ENCODE measurements around the gene ABCC6.
"Not testable (repeated sequence)": the region's sequence is repeated elsewhere in the genome, so short reads cannot be mapped to it uniquely, and the experiment has no call there.

ABCC6 gene

DNA sequence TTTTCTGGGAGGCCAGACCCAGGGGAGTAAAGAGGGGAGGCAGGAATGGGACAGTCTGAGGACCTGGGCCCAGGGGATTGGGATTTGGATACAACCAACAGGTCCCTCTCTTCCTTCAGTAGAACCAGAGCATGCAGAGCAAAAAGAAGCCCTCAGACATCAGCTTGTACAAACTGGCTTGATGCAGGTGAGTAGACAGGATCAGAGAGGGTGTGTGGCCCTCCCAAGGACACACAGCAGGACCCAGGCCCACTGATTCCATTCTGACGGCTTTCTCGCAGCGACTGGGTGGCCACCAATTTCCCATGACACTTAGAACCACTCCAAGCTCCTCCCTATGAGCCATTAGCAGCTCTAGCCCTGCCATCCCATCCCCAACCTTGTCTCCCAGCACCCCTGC lies 63.6 kb downstream of the ABCC6 start:
- Histone ChIP-seq H3K27ac (ENCODE audit: low read depth, low read length) (no peak overlapping the region), H3K4me1 (ENCODE audit: control insufficient read depth, insufficient read depth, low read length) (no peaks in the 10 kb centered on the region), H3K4me3 (ENCODE audit: low read depth, low read length) (no peak overlapping the region), H3K9ac (ENCODE audit: low read depth, low read length) (no peak overlapping the region), H3K36me3 (ENCODE audit: control insufficient read depth, insufficient read depth, low read length) (no peaks in the 10 kb centered on the region), H3K9me3 (ENCODE audit: control insufficient read depth, insufficient read depth, low read length) (peaks cover 18% of the 10 kb centered on the region), H3K27me3 (ENCODE audit: control insufficient read depth, insufficient read depth, low read length) (no peaks in the 10 kb centered on the region)

DNA sequence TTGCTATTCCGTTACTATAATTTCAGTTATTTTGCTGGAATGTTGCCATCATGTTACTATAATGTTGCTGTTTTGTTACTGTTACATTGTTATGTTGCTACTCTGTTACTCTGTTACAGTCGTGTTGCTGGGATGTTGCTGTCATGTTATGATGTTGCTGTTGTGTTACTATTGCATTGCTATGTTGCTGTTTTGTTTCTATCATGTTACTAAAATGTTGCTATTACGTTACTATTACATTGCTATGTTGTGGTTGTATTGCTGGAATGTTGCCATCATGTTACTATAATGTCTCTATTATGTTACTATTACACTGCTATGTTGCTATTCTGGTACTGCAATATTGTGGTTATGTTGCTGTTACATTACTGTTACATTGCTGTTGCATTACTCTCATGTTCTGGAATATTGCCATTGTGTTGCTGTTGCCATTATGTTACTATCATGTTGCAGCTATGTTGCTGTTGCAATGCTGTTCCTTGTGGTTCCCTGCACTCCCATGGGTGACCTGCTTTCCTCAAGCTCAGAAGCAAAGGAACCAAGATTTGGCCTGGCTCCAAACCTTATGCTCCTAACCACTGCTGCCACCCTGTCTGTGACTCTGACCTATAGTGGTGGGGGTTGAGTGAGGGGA lies 64.4 kb downstream of the ABCC6 start:
- Histone ChIP-seq H3K9me3 (ENCODE audit: control insufficient read depth, insufficient read depth, low read length) (peaks cover 18% of the 10 kb centered on the region), H3K4me3 (ENCODE audit: low read depth, low read length) (no peak overlapping the region), H3K36me3 (ENCODE audit: control insufficient read depth, insufficient read depth, low read length) (no peaks in the 10 kb centered on the region), H3K27me3 (ENCODE audit: control insufficient read depth, insufficient read depth, low read length) (no peaks in the 10 kb centered on the region), H3K9ac (ENCODE audit: low read depth, low read length) (no peak overlapping the region), H3K27ac (ENCODE audit: low read depth, low read length) (no peak overlapping the region), H3K4me1 (ENCODE audit: control insufficient read depth, insufficient read depth, low read length) (no peaks in the 10 kb centered on the region)

DNA sequence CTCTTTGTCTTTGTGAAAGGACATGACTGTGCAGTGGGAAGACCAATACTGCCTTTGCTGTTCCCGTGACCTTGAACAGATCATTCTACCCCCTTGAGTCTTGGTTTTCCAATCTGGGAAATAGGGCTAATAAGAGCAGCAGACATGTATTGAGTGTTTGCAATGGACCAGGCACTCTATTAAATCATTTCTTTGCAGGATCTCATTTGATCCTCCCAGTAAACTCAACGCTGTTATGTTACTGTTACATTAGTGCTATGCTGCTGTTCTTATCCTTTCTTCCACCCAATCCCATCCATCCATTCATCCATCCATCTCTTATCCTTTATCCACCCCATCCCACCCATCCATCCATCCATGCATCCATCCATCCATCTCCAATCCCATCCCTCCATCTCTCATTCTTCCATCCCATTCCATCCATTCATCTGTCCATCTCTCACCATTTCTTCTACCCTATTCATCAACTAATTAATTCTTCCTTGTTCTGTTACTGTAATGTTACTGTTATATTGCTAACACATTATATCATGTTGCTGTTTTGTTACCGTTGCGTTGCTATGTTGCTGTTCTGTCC lies 65.1 kb downstream of the ABCC6 start:
- H3K4me3 ChIP-seq (ENCODE audit: low read depth, low read length), result no peak overlapping the region
- peaks cover 18% of the 10 kb centered on the region for H3K9me3 ChIP-seq (ENCODE audit: control insufficient read depth, insufficient read depth, low read length)
- H3K27me3 ChIP-seq (ENCODE audit: control insufficient read depth, insufficient read depth, low read length), result no peaks in the 10 kb centered on the region
- H3K9ac ChIP-seq (ENCODE audit: low read depth, low read length), result no peak overlapping the region
- no peaks in the 10 kb centered on the region for H3K36me3 ChIP-seq (ENCODE audit: control insufficient read depth, insufficient read depth, low read length)
- H3K27ac ChIP-seq (ENCODE audit: low read depth, low read length), result no peak overlapping the region
- no peaks in the 10 kb centered on the region for H3K4me1 ChIP-seq (ENCODE audit: control insufficient read depth, insufficient read depth, low read length)

DNA sequence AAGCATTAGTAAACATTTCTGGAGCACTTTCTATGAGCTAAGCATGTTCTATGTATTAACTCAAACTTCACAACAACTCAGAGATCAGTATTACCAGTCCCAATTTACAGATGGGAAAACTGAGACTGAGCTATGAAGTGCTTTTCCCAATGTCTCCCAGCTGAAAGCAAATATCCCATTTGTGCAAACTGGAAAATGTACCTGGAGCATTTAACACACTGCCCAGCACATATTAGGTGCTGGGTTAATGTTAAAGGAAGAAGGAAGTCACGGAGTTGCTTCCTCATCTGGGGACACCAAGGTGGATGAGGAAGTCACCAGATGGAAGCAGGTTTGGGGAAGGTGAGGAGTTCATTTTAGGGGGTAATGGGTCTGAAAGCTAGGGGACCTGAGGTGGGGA lies 66.1 kb downstream of the ABCC6 start:
- Histone ChIP-seq H3K9ac (ENCODE audit: low read depth, low read length) (no peak overlapping the region), H3K4me1 (ENCODE audit: control insufficient read depth, insufficient read depth, low read length) (no peaks in the 10 kb centered on the region), H3K4me3 (ENCODE audit: low read depth, low read length) (no peak overlapping the region), H3K27ac (ENCODE audit: low read depth, low read length) (no peak overlapping the region), H3K36me3 (ENCODE audit: control insufficient read depth, insufficient read depth, low read length) (no peaks in the 10 kb centered on the region), H3K9me3 (ENCODE audit: control insufficient read depth, insufficient read depth, low read length) (peaks cover 18% of the 10 kb centered on the region), H3K27me3 (ENCODE audit: control insufficient read depth, insufficient read depth, low read length) (no peaks in the 10 kb centered on the region)

DNA sequence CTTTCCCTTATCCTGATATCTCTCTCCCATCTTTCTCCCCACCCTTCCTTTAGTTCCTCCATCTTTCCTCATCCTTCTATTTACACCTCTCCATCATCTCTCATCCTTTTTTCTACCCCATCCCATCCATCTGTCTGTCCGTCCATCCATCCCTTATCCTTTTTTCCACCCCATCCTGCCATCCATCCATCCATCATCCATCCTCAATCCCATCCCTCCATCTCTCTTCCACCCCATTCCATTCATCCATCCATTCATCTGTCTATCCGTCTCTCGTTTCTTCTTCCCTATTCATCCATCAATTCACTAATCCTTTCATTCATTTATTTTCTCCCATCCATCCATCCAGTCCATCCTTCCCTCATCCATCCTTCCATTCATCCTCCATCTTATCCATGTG lies 68.1 kb downstream of the ABCC6 start:
- no peaks in the 10 kb centered on the region for H3K27me3 ChIP-seq (ENCODE audit: control insufficient read depth, insufficient read depth, low read length)
- H3K27ac ChIP-seq (ENCODE audit: low read depth, low read length), result no peak overlapping the region
- no peaks in the 10 kb centered on the region for H3K36me3 ChIP-seq (ENCODE audit: control insufficient read depth, insufficient read depth, low read length)
- no peak overlapping the region for H3K4me3 ChIP-seq (ENCODE audit: low read depth, low read length)
- H3K9me3 ChIP-seq (ENCODE audit: control insufficient read depth, insufficient read depth, low read length), result peaks cover 18% of the 10 kb centered on the region
- no peak overlapping the region for H3K9ac ChIP-seq (ENCODE audit: low read depth, low read length)
- H3K4me1 ChIP-seq (ENCODE audit: control insufficient read depth, insufficient read depth, low read length), result no peaks in the 10 kb centered on the region

DNA sequence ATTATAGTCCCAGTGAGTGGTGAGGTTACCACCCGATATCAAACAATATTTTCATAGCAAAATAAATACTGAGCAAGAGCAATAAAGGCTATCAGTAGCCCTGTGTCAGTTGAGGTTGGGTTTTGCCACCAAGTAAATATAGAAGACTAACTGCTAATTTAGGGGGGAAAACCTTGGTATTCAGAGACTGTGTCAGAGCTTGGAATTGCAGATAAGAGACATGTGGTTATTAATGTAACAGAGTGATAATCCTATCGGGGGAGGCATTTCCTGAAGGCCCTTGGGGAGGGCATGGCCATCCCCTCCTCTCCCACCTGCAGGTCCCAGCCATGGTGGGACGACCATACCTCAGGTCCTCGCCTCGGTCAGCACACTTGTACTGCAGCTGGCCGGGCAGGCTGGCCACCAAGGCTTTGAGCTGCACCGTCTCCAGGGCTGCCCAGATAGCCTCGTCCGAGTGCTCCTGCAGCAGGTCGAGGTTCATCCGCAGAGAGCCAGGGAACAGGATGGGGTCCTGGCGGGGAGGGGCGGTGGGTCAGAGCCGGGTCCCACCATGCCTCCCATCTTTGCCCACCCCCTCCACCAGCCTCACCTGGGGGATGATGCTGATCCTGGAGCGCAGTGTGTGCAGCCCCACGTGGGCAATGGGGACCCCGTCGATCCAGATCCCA lies 68.9 kb downstream of the ABCC6 start:
- H3K9me3 ChIP-seq (ENCODE audit: control insufficient read depth, insufficient read depth, low read length), result peaks cover 15% of the 10 kb centered on the region
- no peak overlapping the region for H3K4me3 ChIP-seq (ENCODE audit: low read depth, low read length)
- H3K36me3 ChIP-seq (ENCODE audit: control insufficient read depth, insufficient read depth, low read length), result no peaks in the 10 kb centered on the region
- H3K27me3 ChIP-seq (ENCODE audit: control insufficient read depth, insufficient read depth, low read length), result no peaks in the 10 kb centered on the region
- H3K4me1 ChIP-seq (ENCODE audit: control insufficient read depth, insufficient read depth, low read length), result no peaks in the 10 kb centered on the region
- no peak overlapping the region for H3K9ac ChIP-seq (ENCODE audit: low read depth, low read length)
- H3K27ac ChIP-seq (ENCODE audit: low read depth, low read length), result no peak overlapping the region

DNA sequence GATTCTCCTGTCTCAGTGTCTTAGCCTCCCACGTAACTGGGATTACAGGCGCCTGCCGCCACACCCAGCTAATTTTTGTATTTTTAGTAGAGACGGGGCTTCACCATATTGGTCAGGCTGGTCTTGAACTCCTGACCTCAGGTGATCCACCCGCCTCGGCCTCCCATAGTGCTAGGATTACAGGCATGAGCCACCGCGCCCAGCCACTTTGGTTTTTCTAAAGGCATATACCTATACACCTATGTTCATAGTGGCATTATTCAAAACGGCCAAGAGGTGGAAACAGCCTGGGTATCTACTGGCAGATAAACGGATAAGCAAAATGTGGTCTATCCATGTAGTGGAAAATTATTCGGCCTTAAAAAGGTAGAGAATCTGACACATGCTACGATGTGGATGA lies 70.3 kb downstream of the ABCC6 start:
- H3K9ac ChIP-seq (ENCODE audit: low read depth, low read length); H3K4me1 ChIP-seq (ENCODE audit: control insufficient read depth, insufficient read depth, low read length); H3K27ac ChIP-seq (ENCODE audit: low read depth, low read length); H3K9me3 ChIP-seq (ENCODE audit: control insufficient read depth, insufficient read depth, low read length); H3K27me3 ChIP-seq (ENCODE audit: control insufficient read depth, insufficient read depth, low read length); H3K36me3 ChIP-seq (ENCODE audit: control insufficient read depth, insufficient read depth, low read length); H3K4me3 ChIP-seq (ENCODE audit: low read depth, low read length): not testable (repeated sequence)

DNA sequence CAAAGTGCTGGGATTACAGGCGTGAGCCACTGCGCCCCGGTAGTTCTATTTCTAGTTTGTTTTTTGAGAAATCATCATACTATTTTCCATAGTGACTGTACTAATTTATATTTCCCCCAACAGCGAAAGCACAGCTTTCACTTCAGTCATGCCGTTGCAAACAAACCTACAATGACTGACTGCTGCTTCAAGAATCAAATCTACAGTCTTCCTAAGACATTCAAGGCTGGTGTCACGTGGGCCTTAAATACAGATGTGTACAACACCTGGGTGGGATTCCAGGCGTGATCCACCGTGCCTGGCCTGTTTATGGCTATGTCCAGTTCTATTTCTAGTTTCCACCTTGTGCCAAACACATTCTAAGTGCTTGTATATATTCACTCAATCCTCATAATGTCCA lies 72.0 kb downstream of the ABCC6 start:
- Histone ChIP-seq H3K36me3 (ENCODE audit: control insufficient read depth, insufficient read depth, low read length) (no peaks in the 10 kb centered on the region; the same call in 1 of the 2 replicates), H3K9me3 (ENCODE audit: control insufficient read depth, insufficient read depth, low read length) (no peaks in the 10 kb centered on the region), H3K4me1 (ENCODE audit: control insufficient read depth, insufficient read depth, low read length) (no peaks in the 10 kb centered on the region), H3K27ac (ENCODE audit: low read depth, low read length) (no peak overlapping the region), H3K9ac (ENCODE audit: low read depth, low read length) (no peak overlapping the region), H3K27me3 (ENCODE audit: control insufficient read depth, insufficient read depth, low read length) (no peaks in the 10 kb centered on the region), H3K4me3 (ENCODE audit: low read depth, low read length) (no peak overlapping the region)

DNA sequence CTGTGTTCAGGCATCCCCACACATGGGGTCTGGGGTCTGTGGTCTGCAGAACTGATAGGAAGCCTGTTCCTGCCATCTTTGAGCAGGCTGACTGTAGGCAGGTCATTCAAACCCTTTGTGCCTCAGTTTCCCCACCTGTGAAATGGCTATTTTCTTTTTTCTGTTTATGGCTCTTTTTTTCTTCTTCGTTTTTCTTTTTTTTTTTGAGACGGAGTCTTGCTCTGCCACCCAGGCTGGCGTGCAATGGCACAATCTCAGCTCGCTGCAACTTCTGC lies 72.5 kb downstream of the ABCC6 start:
- Histone ChIP-seq H3K27me3 (ENCODE audit: control insufficient read depth, insufficient read depth, low read length) (no peaks in the 10 kb centered on the region), H3K9me3 (ENCODE audit: control insufficient read depth, insufficient read depth, low read length) (no peaks in the 10 kb centered on the region), H3K4me3 (ENCODE audit: low read depth, low read length) (no peak overlapping the region), H3K9ac (ENCODE audit: low read depth, low read length) (no peak overlapping the region), H3K4me1 (ENCODE audit: control insufficient read depth, insufficient read depth, low read length) (no peaks in the 10 kb centered on the region), H3K36me3 (ENCODE audit: control insufficient read depth, insufficient read depth, low read length) (peaks cover 2% of the 10 kb centered on the region; the same call in 1 of the 2 replicates), H3K27ac (ENCODE audit: low read depth, low read length) (no peak overlapping the region)

DNA sequence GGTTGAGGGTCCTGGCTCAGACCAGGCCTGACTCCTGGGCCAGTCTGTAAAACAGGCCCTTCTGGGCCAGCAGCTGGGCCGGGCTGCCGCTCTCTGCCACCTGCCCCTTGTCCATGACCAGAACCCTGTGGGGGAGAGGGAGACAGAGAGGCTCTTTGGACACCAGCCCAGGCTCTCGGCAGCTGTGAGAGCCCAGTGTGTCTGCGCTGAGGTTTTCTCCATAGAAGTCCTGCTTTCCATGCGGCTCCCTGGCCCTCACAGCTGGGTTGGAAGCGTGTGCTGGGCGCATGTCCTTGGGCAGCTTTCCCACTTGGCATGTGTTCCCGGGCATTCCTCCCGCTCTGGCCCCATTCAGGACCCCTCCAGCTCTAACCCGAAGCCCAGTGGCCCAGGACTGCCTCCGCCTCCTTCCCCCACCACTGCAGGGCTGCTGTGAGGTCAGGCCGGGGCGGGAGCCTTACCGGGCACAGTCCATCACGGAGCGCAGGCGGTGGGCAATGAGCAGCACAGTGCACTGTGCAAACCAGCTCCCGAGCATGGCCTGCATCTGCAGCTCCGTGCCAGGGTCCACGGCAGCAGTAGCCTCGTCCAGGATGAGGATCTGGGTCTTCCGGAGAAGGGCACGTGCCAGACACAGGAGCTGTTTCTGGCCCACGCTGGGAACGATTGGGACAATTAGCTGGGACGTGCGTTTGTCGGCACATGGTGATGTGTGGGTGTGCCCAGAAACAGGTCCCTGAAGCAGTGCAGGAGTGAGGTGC lies 73.0 kb downstream of the ABCC6 start:
- Histone ChIP-seq H3K27me3 (ENCODE audit: control insufficient read depth, insufficient read depth, low read length) (no peaks in the 10 kb centered on the region), H3K4me3 (ENCODE audit: low read depth, low read length) (no peak overlapping the region), H3K9me3 (ENCODE audit: control insufficient read depth, insufficient read depth, low read length) (no peaks in the 10 kb centered on the region), H3K4me1 (ENCODE audit: control insufficient read depth, insufficient read depth, low read length) (no peaks in the 10 kb centered on the region), H3K27ac (ENCODE audit: low read depth, low read length) (no peak overlapping the region), H3K9ac (ENCODE audit: low read depth, low read length) (no peak overlapping the region), H3K36me3 (ENCODE audit: control insufficient read depth, insufficient read depth, low read length) (peaks cover 4% of the 10 kb centered on the region)

DNA sequence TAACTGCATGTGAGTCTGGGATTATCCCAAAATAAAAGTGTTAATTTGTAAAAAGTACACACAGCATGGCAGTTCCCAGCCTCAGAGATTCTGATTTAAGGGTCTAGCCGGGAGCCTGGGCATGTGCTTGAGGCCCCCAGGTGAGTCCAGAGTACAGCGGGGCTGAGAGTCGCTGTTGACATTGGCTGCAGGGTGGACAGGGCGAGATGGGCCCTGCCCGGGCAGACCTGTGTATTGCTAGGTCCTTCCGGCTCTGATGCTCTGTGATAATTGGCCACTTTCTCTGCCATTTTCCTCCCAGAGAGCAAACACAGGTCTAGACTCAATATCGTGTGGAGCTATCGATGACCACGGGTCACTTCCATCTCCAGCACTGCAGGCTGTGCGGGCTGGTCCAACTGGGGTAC lies 73.6 kb downstream of the ABCC6 start:
- H3K4me3 ChIP-seq (ENCODE audit: low read depth, low read length), result no peak overlapping the region
- H3K27me3 ChIP-seq (ENCODE audit: control insufficient read depth, insufficient read depth, low read length), result no peaks in the 10 kb centered on the region
- H3K9ac ChIP-seq (ENCODE audit: low read depth, low read length), result no peak overlapping the region
- peaks cover 7% of the 10 kb centered on the region for H3K36me3 ChIP-seq (ENCODE audit: control insufficient read depth, insufficient read depth, low read length)
- no peaks in the 10 kb centered on the region for H3K9me3 ChIP-seq (ENCODE audit: control insufficient read depth, insufficient read depth, low read length)
- no peaks in the 10 kb centered on the region for H3K4me1 ChIP-seq (ENCODE audit: control insufficient read depth, insufficient read depth, low read length)
- no peak overlapping the region for H3K27ac ChIP-seq (ENCODE audit: low read depth, low read length)
